ENCODE data around the gene MGAT3. TPM values are rescaled to one million over a fixed set of nuclear protein-coding genes. Genes with fewer than 3 reads are reported as not detected.

MGAT3 gene
- total and polyA plus RNA-seq, 9 of the 15 experiments (the other 6 are each of a cell fraction or from before 2014, with no cell fraction given), result 0.10 to 11.5 (median 4.6) TPM

- TF ChIP-seq RERE (CRISPR knock-in tag; IDR thresholded peaks at IDR 0.05; ENCODE audit: borderline replicate concordance) (no peak), KDM2B (CRISPR knock-in tag; IDR thresholded peaks at IDR 0.05) (no peak), MECOM (CRISPR knock-in tag; IDR thresholded peaks at IDR 0.05) (no peak), PRMT5 (CRISPR knock-in tag; IDR thresholded peaks at IDR 0.05) (no peak), HDGF (IDR thresholded peaks at IDR 0.05) (no peak), RNF2 (IDR thresholded peaks at IDR 0.05) (no peak), SAFB (IDR thresholded peaks at IDR 0.05; ENCODE audit: borderline replicate concordance, low read depth, low read length) (no peak), CLOCK (CRISPR knock-in tag; IDR thresholded peaks at IDR 0.05; ENCODE audit: borderline replicate concordance) (no peak), CHD1 (IDR thresholded peaks at IDR 0.05; ENCODE audit: low read length) (peak; percentile 63), DLX4 (CRISPR knock-in tag; IDR thresholded peaks at IDR 0.05) (no peak), ZSCAN29 (IDR thresholded peaks at IDR 0.05) (no peak), NONO (IDR thresholded peaks at IDR 0.05; ENCODE audit: low read depth in 2 of 2, low read length in 1 of 2) (no peak), ZNF436 (CRISPR knock-in tag; IDR thresholded peaks at IDR 0.05) (no peak), SREBF1 (IDR thresholded peaks at IDR 0.05; ENCODE audit: borderline replicate concordance, low read depth, low read length) (no peak), MEF2D (tag; conservative IDR thresholded peaks at IDR 0.05; ENCODE audit: low read depth) (no peak), HNRNPLL (IDR thresholded peaks at IDR 0.05; ENCODE audit: low read depth, low read length, poor library complexity, severe bottlenecking) (peak; percentile 60), FOS (IDR thresholded peaks at IDR 0.05; ENCODE audit: extremely low read depth, insufficient read length) (no peak)
- TF ChIP-seq, protein P1, sequence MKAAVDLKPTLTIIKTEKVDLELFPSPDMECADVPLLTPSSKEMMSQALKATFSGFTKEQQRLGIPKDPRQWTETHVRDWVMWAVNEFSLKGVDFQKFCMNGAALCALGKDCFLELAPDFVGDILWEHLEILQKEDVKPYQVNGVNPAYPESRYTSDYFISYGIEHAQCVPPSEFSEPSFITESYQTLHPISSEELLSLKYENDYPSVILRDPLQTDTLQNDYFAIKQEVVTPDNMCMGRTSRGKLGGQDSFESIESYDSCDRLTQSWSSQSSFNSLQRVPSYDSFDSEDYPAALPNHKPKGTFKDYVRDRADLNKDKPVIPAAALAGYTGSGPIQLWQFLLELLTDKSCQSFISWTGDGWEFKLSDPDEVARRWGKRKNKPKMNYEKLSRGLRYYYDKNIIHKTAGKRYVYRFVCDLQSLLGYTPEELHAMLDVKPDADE (conservative IDR thresholded peaks at IDR 0.05; ENCODE audit: control insufficient read depth, low read depth, low read length), result no peak; the same call in 1 of the 2 replicates
These were observed 75.6 kb downstream of the MGAT3 start, which contains the start of gene RPS19BP1 (continued) for GRCh38 chr22:39532215-39533073.
